Measurements from ENCODE around the gene MPC1. TPM values are rescaled to one million over a fixed set of nuclear protein-coding genes. Genes with fewer than 3 reads are reported as not detected.

The MPC1 gene
- polyA plus RNA-seq, 1 donor from 2014 or later: 112 TPM

DNA sequence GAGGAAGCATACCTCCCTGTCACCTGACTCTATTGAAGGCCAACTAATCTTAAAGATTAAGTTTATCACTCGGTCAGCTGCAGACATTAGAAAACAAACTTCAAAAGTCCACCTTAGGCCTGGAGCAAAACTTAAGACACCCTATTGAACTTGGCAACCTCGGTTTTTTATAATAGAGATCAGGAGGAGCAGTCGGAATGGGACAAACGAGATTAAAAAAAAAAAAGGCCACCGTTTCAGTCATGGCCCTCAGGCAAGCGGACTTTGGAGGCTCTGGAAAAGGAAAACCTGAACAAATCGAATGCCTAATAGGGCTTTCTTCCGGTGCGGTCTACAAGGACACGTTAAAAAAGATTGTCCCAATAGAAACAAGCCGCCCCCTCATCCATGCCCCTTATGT is 67.3 kb downstream of the MPC1 start:
- H3K9me3 ChIP-seq (ENCODE audit: low read length): no peaks in the 10 kb centered on the region
- H3K27ac ChIP-seq (ENCODE audit: low read length): no peak overlapping the region
- H3K79me2 ChIP-seq (replicated peaks; ENCODE audit: insufficient read depth, low read length): no peaks in the 10 kb centered on the region
- no peak overlapping the region for H3K4me2 ChIP-seq (ENCODE audit: low read length)
- no peak overlapping the region for H2AFZ ChIP-seq (ENCODE audit: low read depth, low read length)
- no peaks in the 10 kb centered on the region for H3K9me2 ChIP-seq (ENCODE audit: insufficient read depth, low read length)
- H3K4me3 ChIP-seq (ENCODE audit: low read length): no peak overlapping the region
- H3K36me3 ChIP-seq (ENCODE audit: insufficient read depth, low read length): no peaks in the 10 kb centered on the region
- no peaks in the 10 kb centered on the region for H3F3A ChIP-seq (ENCODE audit: insufficient read depth, low read length, poor library complexity, severe bottlenecking)
- H3K27me3 ChIP-seq (ENCODE audit: insufficient read depth, low read depth, low read length): peaks cover 4% of the 10 kb centered on the region
- no peaks in the 10 kb centered on the region for H4K20me1 ChIP-seq (ENCODE audit: insufficient read depth)
- no peak overlapping the region for H3K9ac ChIP-seq (ENCODE audit: low read length)
- TF ChIP-seq MXI1 (conservative IDR thresholded peaks at IDR 0.05; ENCODE audit: poor library complexity, severe bottlenecking) (no peak), SMC3 (conservative IDR thresholded peaks at IDR 0.05; ENCODE audit: poor library complexity) (no peak), RAD21 (conservative IDR thresholded peaks at IDR 0.05) (no peak), POLR2AphosphoS5 (IDR thresholded peaks at IDR 0.05) (no peak), EZH2 (IDR thresholded peaks at IDR 0.05; ENCODE audit: borderline replicate concordance, insufficient read depth, low read length, poor library complexity, severe bottlenecking) (no peak), TAF1 (IDR thresholded peaks at IDR 0.05; ENCODE audit: low read depth) (no peak), EP300 (conservative IDR thresholded peaks at IDR 0.05; ENCODE audit: poor library complexity, severe bottlenecking) (no peak)
- TF ChIP-seq, protein P1, sequence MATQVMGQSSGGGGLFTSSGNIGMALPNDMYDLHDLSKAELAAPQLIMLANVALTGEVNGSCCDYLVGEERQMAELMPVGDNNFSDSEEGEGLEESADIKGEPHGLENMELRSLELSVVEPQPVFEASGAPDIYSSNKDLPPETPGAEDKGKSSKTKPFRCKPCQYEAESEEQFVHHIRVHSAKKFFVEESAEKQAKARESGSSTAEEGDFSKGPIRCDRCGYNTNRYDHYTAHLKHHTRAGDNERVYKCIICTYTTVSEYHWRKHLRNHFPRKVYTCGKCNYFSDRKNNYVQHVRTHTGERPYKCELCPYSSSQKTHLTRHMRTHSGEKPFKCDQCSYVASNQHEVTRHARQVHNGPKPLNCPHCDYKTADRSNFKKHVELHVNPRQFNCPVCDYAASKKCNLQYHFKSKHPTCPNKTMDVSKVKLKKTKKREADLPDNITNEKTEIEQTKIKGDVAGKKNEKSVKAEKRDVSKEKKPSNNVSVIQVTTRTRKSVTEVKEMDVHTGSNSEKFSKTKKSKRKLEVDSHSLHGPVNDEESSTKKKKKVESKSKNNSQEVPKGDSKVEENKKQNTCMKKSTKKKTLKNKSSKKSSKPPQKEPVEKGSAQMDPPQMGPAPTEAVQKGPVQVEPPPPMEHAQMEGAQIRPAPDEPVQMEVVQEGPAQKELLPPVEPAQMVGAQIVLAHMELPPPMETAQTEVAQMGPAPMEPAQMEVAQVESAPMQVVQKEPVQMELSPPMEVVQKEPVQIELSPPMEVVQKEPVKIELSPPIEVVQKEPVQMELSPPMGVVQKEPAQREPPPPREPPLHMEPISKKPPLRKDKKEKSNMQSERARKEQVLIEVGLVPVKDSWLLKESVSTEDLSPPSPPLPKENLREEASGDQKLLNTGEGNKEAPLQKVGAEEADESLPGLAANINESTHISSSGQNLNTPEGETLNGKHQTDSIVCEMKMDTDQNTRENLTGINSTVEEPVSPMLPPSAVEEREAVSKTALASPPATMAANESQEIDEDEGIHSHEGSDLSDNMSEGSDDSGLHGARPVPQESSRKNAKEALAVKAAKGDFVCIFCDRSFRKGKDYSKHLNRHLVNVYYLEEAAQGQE (IDR thresholded peaks at IDR 0.05; ENCODE audit: borderline replicate concordance): no peak
- TF ChIP-seq, protein P2, sequence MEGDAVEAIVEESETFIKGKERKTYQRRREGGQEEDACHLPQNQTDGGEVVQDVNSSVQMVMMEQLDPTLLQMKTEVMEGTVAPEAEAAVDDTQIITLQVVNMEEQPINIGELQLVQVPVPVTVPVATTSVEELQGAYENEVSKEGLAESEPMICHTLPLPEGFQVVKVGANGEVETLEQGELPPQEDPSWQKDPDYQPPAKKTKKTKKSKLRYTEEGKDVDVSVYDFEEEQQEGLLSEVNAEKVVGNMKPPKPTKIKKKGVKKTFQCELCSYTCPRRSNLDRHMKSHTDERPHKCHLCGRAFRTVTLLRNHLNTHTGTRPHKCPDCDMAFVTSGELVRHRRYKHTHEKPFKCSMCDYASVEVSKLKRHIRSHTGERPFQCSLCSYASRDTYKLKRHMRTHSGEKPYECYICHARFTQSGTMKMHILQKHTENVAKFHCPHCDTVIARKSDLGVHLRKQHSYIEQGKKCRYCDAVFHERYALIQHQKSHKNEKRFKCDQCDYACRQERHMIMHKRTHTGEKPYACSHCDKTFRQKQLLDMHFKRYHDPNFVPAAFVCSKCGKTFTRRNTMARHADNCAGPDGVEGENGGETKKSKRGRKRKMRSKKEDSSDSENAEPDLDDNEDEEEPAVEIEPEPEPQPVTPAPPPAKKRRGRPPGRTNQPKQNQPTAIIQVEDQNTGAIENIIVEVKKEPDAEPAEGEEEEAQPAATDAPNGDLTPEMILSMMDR (IDR thresholded peaks at IDR 0.05; ENCODE audit: poor library complexity, severe bottlenecking): no peak

Other genes with a start within 250 kb of the MPC1 start
- gene TBXT, start 215.1 kb downstream of the MPC1 start, polyA plus RNA-seq: not detected in 2 replicates
- gene PRR18, start 74.5 kb downstream of the MPC1 start, polyA plus RNA-seq: not detected in 2 replicates
- 78.5 and 81.7 TPM in 2 replicates for gene SFT2D1, start 40.4 kb downstream of the MPC1 start, polyA plus RNA-seq
- 1.6 and 1.9 TPM in 2 replicates for gene RAMACL, start 203.7 kb upstream of the MPC1 start, polyA plus RNA-seq
- gene RPS6KA2, start 244.3 kb upstream of the MPC1 start, polyA plus RNA-seq: 34.3 and 38.9 TPM in 2 replicates